Adrenal gland (tissue), 12 donors: Measurements from ENCODE around the gene ANKRD17. TPM values are rescaled to one million over a fixed set of nuclear protein-coding genes. Genes with fewer than 3 reads are reported as not detected.
"Not testable (repeated sequence)": the region's sequence is repeated elsewhere in the genome, so short reads cannot be mapped to it uniquely, and the experiment has no call there.

Source experiments
- DNase-seq, 7 donors: peaks; one replicate each; pipeline ENCODE4 v3.0.0-alpha.2; 2019 to 2020
- H3K27ac ChIP-seq, 5 donors: fragments of 200-600 bp; sonication (generic) in 4 of 5; 1 replicate in 3 of 5; 2 replicates in 2 of 5; pipeline versions ENCODE4 v1.5.1 to v1.8.0; 2016 to 2020; ENCODE audit warnings: mild to moderate bottlenecking in 1 of 5
- H3K27me3 ChIP-seq: fragments of 200-600 bp; 2 replicates; pipeline ENCODE4 v1.8.0; 2021
- H3K36me3 ChIP-seq, 2 donors: fragments of 200-600 bp; replicated peaks in 1 of 2; 1 replicate in 1 of 2; 2 replicates in 1 of 2; pipeline versions ENCODE4 v1.5.1 to v1.8.0; 2018 to 2022
- H3K4me1 ChIP-seq, 2 donors: fragments of 200-600 bp; replicated peaks in 1 of 2; 1 replicate in 1 of 2; 2 replicates in 1 of 2; pipeline versions ENCODE4 v1.5.1 to v1.8.0; 2018 to 2021
- H3K4me3 ChIP-seq, 4 donors: fragments of 200-600 bp; sonication (generic) in 3 of 4; one replicate each; pipeline ENCODE4 v1.5.1; 2016 to 2018
- H3K9me3 ChIP-seq, 3 donors: fragments of 200-600 bp; sonication (generic) in 1 of 3; replicated peaks in 1 of 3; 1 replicate in 2 of 3; 2 replicates in 1 of 3; pipeline versions ENCODE4 v1.5.1 to v1.8.0; 2016 to 2021
- POLR2A ChIP-seq, 2 donors: fragments of 450-650 bp; IDR thresholded peaks; one replicate each; pipeline ENCODE4 v1.6.1; 2017; ENCODE audit warnings: antibody characterized with exemption in 2 of 2, mild to moderate bottlenecking in 2 of 2, moderate library complexity in 1 of 2
- WGBS, 4 donors: extraction: QIAGEN DNeasy Blood & Tissue Kit in 2 of 4; methylation state at CpG; one replicate each; pipeline versions ENCODE4 v1.1.5 to v1.1.7; 2013 to 2017; 5-methylcytosine and 5-hydroxymethylcytosine counted together
- intact Hi-C, 2 donors: fragments of 100-400 bp; cut with DNase I; formaldehyde crosslinking; loops; one replicate each; pipeline versions ENCODE4 v1.14.1 to v1.15.0; 2022 to 2023
- polyA plus RNA-seq, 3 donors: library from polyadenylated mRNA; stranded (reverse); fragments of 200-250 nt in 2 of 3; fragments of 350-450 nt in 1 of 3; fragmentation: Illumina TruSeq in 1 of 3; extraction: RNeasy Lipid Tissue Mini Kit (QIAGEN cat#74804) in 1 of 3; gene quantifications; one replicate each; pipeline ENCODE4 v1.2.3, GENCODE V29; 2013 to 2014
- total RNA-seq, 9 donors: library from RNA; depleted of rRNA in 4 of 9; stranded (reverse); fragments of >200 nt in 4 of 9; fragments of 120-200 nt in 1 of 9; fragmentation: NEBNext Ultra II Directional in 1 of 9; extraction: Animal tissue kit (Norgen Biotek cat#: 25700) in 1 of 9; gene quantifications; one replicate each; pipeline versions ENCODE4 v1.1.0 to v1.2.4, GENCODE V29; 2013 to 2023
- TF ChIP-seq, protein P1 (sequence below), 6 experiments: fragments of 450-650 bp in 4 of 6; fragments of 200-600 bp in 2 of 6; sonication (generic) in 1 of 6; IDR thresholded peaks; 1 replicate in 5 of 6; 2 replicates in 1 of 6; pipeline versions ENCODE4 v1.5.1 to v1.8.0; 2016 to 2021; ENCODE audit warnings: antibody characterized with exemption in 6 of 6, mild to moderate bottlenecking in 2 of 6, moderate library complexity in 1 of 6
- donor health status: healthy with polysubstance abuse.
- donor health status: Bipolar disorder and iron deficiency.
- donor health status: DM: yes; HTN: yes; CAD: no.
- donor health status: DM: no; HTN: no; CAD: no.
- donor health status: DM: no; HTN: no; CAD: no.
- donor health status: DM: yes; HTN: yes; CAD: no.

Gene ANKRD17
- total and polyA plus RNA-seq, 12 donors = 13.3 to 66.3 (median 51.3) TPM

DNA sequence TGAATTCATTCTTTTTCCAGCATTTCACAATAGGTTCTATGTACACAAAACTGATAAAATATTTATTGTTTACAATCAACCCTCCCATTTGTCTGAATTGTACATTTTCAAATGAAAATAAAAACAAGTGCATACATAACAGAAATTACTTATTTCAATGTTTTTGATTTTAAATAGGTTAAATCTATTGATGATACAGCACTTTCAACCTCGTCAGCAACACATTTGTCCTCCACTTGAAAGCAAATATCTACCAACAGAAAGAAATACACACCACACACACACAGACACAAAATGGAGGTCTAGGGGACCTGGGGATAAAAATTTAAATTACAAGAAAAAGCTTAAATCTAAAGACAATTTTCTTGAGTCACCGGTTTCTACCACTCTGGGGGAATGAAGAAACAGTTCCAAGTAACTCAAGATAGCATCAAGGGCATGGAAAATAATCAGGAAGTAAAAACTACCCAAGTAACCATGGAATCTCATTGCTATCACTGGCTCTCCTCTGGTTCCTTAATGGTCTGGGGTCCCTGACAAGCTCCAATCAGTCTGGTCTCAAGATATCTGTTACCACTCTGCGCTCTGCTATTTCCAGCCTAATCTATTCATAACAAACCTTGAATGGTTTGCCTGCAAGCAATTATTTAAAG, 27.6 kb downstream of the ANKRD17 start:
- Histone ChIP-seq H3K27ac (no peak overlapping the region), H3K4me3 (no peak overlapping the region), H3K4me1 (peaks cover 6 to 16% of the 10 kb centered on the region in 2 donors), H3K9me3 (no peaks in the 10 kb centered on the region), H3K36me3 (no peaks in the 10 kb centered on the region), H3K27me3 (no peaks in the 10 kb centered on the region)
- 83 to 90% (median 88%) methylated on average over 3 of the region's 3 CpGs for WGBS, 4 donors
- intact Hi-C loops = no loop called here
- TF ChIP-seq POLR2A (IDR thresholded peaks at IDR 0.05) = no peak
- TF ChIP-seq, protein P1, sequence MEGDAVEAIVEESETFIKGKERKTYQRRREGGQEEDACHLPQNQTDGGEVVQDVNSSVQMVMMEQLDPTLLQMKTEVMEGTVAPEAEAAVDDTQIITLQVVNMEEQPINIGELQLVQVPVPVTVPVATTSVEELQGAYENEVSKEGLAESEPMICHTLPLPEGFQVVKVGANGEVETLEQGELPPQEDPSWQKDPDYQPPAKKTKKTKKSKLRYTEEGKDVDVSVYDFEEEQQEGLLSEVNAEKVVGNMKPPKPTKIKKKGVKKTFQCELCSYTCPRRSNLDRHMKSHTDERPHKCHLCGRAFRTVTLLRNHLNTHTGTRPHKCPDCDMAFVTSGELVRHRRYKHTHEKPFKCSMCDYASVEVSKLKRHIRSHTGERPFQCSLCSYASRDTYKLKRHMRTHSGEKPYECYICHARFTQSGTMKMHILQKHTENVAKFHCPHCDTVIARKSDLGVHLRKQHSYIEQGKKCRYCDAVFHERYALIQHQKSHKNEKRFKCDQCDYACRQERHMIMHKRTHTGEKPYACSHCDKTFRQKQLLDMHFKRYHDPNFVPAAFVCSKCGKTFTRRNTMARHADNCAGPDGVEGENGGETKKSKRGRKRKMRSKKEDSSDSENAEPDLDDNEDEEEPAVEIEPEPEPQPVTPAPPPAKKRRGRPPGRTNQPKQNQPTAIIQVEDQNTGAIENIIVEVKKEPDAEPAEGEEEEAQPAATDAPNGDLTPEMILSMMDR (IDR thresholded peaks at IDR 0.05) = no peak
- DNase-seq = no peak

DNA sequence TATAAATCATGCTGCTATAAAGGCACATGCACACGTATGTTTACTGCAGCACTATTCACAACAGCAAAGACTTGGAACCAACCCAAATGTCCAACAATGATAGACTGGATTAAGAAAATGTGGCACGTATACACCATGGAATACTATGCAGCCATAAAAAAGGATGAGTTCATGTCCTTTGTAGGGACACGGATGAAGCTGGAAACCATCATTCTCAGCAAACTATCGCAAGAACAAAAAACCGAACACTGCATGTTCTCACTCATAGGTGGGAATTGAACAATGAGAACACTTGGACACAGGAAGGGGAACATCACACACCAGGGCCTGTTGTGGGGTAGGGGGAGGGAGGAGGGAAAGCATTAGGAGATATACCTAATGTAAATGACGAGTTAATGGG, 29.8 kb downstream of the ANKRD17 start:
- peaks cover 7 to 20% of the 10 kb centered on the region in 2 donors for H3K4me1 ChIP-seq
- H3K4me3 ChIP-seq, H3K36me3 ChIP-seq, DNase-seq, H3K27me3 ChIP-seq, H3K27ac ChIP-seq, H3K9me3 ChIP-seq, intact Hi-C loops: not testable (repeated sequence)
- WGBS, 4 donors = 79 to 99% (median 95%) methylated on average over 5 to 6 of the region's 6 CpGs

DNA sequence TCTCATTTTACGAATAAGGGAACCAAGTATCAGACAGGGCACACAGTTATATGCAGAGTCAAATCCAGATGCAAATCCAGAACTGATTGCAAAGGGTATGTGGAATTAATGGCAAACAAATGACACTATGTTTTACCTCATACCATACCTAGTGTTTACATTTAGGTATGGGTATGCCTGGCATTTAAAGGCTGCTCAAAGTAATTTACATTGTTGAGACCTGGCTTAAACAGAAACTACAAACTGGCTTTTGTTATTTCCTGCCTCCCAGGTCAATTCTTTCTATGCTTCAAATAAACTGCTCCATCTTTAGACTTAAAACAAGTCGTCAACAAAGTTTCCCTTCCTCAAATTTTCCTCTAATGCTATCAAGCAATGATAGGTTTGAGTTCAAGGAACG, 33.7 kb downstream of the ANKRD17 start:
- no peaks in the 10 kb centered on the region for H3K9me3 ChIP-seq
- TF ChIP-seq POLR2A (IDR thresholded peaks at IDR 0.05) = no peak
- TF ChIP-seq, protein P1 (IDR thresholded peaks at IDR 0.05) = no peak
- DNase-seq = no peak
- no peak overlapping the region for H3K27ac ChIP-seq
- H3K4me3 ChIP-seq = no peak overlapping the region
- H3K27me3 ChIP-seq = no peaks in the 10 kb centered on the region
- intact Hi-C loops = no loop called here
- H3K36me3 ChIP-seq = no peaks in the 10 kb centered on the region
- peaks cover 24 to 42% of the 10 kb centered on the region in 2 donors for H3K4me1 ChIP-seq
- WGBS, 4 donors = 69 to 87% (median 79%) methylated on average over 3 of the region's 3 CpGs

DNA sequence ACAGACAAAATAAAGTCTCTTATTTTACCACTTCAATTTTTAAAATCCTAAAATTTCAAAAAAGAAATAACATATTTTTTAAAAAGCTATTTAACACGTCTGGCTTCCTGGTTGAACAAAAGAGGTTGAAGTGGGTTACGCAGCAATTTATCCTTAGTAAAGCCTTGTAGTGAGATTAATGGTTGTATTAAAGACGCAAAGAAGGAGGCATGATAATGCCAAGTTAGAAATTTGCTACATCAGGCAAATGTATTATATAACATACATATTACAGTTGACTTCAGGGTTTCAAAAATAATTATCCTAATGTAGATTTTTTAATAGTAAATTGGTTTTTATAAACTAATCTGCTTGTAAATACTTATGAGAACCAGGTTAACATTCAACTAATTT, 35.3 kb downstream of the ANKRD17 start:
- Histone ChIP-seq H3K27ac (peak overlapping the region in 2 of 5 donors; percentile 89 to 91), H3K27me3 (no peaks in the 10 kb centered on the region), H3K4me1 (peaks cover 23 to 47% of the 10 kb centered on the region in 2 donors), H3K9me3 (no peaks in the 10 kb centered on the region), H3K36me3 (no peaks in the 10 kb centered on the region), H3K4me3 (peak overlapping the region in 1 of 4 donors; percentile 62)
- WGBS, 4 donors = 19 to 30% (median 23%) methylated on average over 3 of the region's 3 CpGs
- no peak for TF ChIP-seq POLR2A (IDR thresholded peaks at IDR 0.05)
- TF ChIP-seq, protein P1 (IDR thresholded peaks at IDR 0.05) = no peak
- intact Hi-C loops = no loop called here
- no peak for DNase-seq
